Left ventricle myocardium inferior (tissue), 1 donor: ENCODE measurements around the gene RLF. TPM values are rescaled to one million over a fixed set of nuclear protein-coding genes. Genes with fewer than 3 reads are reported as not detected.
"Not testable (repeated sequence)": the region's sequence is repeated elsewhere in the genome, so short reads cannot be mapped to it uniquely, and the experiment has no call there.

Source experiments
- DNase-seq: peaks from one replicate; pipeline ENCODE4 v3.0.0-alpha.2; 2020
- H3K27ac ChIP-seq: fragments of 200-600 bp; replicated peaks from 2 replicates; pipeline ENCODE4 v1.8.0; 2021
- H3K27me3 ChIP-seq: fragments of 200-600 bp; 2 replicates; pipeline ENCODE4 v1.8.0; 2021; ENCODE audit warnings: low read depth
- H3K36me3 ChIP-seq: fragments of 200-600 bp; 2 replicates; pipeline ENCODE4 v1.8.0; 2021
- H3K4me1 ChIP-seq: fragments of 200-600 bp; 2 replicates; pipeline ENCODE4 v1.8.0; 2021
- H3K4me3 ChIP-seq: fragments of 200-600 bp; 2 replicates; pipeline ENCODE4 v1.8.0; 2021; ENCODE audit warnings: mild to moderate bottlenecking, moderate library complexity
- H3K9me3 ChIP-seq: fragments of 200-600 bp; replicated peaks from 2 replicates; pipeline ENCODE4 v1.8.0; 2021
- CTCF ChIP-seq: fragments of 200-600 bp; IDR thresholded peaks from 2 replicates; pipeline ENCODE4 v1.8.0; 2021; ENCODE audit warnings: antibody characterized with exemption, mild to moderate bottlenecking, borderline replicate concordance
- intact Hi-C: fragments of 100-400 bp; cut with micrococcal nuclease; formaldehyde crosslinking; loops from one replicate; pipeline ENCODE4 v1.11.0; 2022
- total RNA-seq: library from RNA; stranded (reverse); fragmentation: NEBNext Ultra II Directional; extraction: Animal tissue kit (Norgen Biotek cat#: 25700); gene quantifications from one replicate; pipeline ENCODE4 v1.2.1, GENCODE V29; 2021
- donor health status: DM: no; HTN: yes; CAD: no; lungs with severe emphysema.

Gene RLF
- total RNA-seq, 1 donor from 2014 or later, result 13.2 TPM

DNA sequence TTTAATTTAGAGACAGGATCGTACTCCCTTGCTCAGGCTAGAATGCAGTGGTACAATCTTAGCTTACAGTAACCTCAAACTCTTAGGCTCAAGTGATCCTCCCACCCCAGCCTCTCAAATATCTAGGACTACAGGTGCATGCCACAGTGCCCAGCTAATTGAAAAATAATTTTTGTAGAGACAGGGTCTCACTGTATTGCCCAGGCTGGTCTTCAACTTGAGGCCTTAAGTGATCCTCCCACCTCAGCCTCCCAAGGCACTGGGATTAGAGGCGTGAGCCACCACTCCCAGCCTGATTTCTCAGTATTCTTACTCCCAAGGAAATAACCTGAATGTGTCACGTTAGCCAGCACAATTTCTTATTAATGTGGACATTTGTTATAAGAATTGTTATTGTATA, 9.8 kb downstream of the RLF start:
- Histone ChIP-seq H3K4me1 (peaks cover 74% of the 10 kb centered on the region), H3K27me3 (no peaks in the 10 kb centered on the region), H3K9me3 (no peaks in the 10 kb centered on the region), H3K4me3 (no peak overlapping the region), H3K27ac (no peak overlapping the region), H3K36me3 (no peaks in the 10 kb centered on the region)
- intact Hi-C loops, result no loop called here
- no peak for TF ChIP-seq CTCF
- DNase-seq, result no peak

- Histone ChIP-seq H3K4me1 (peaks cover 55% of the 10 kb centered on the region), H3K36me3 (no peaks in the 10 kb centered on the region), H3K27me3 (no peaks in the 10 kb centered on the region), H3K4me3 (no peak overlapping the region), H3K9me3 (no peaks in the 10 kb centered on the region), H3K27ac (no peak overlapping the region)
- no peak for TF ChIP-seq CTCF
- intact Hi-C loops, result no loop called here
- DNase-seq, result no peak
Measured at GRCh38 chr1:40174788-40175187, 13.6 kb downstream of the RLF start.

- DNase-seq, H3K9me3 ChIP-seq, H3K27me3 ChIP-seq, H3K36me3 ChIP-seq, intact Hi-C loops, H3K27ac ChIP-seq, H3K4me3 ChIP-seq: not testable (repeated sequence)
- peaks cover 53% of the 10 kb centered on the region for H3K4me1 ChIP-seq
Measured at GRCh38 chr1:40176989-40177388, 15.8 kb downstream of the RLF start.

DNA sequence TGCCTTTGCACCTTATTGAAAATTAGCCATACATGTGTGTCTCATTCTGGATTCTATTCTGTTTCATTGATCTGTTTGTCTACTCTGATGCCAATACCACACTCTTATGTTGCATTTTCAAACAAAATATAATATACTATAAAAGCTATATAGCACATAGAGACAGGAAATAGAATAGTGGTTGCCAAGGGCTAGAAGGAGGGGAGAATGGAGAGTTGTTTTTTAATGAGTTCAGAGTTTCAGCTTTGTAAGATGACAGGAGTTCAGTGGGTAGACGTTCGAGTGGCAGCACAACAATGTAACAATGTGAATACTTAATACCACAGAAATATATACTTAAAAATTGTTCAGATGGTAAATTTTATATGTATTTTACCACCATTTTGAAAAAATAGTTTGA, 17.0 kb downstream of the RLF start:
- H3K4me3 ChIP-seq, result no peak overlapping the region
- no peaks in the 10 kb centered on the region for H3K36me3 ChIP-seq
- no peak for TF ChIP-seq CTCF
- DNase-seq, result no peak
- H3K4me1 ChIP-seq, result peaks cover 53% of the 10 kb centered on the region
- H3K27ac ChIP-seq, result no peak overlapping the region
- intact Hi-C loops, result no loop called here
- H3K9me3 ChIP-seq, result no peaks in the 10 kb centered on the region
- H3K27me3 ChIP-seq, result no peaks in the 10 kb centered on the region

DNA sequence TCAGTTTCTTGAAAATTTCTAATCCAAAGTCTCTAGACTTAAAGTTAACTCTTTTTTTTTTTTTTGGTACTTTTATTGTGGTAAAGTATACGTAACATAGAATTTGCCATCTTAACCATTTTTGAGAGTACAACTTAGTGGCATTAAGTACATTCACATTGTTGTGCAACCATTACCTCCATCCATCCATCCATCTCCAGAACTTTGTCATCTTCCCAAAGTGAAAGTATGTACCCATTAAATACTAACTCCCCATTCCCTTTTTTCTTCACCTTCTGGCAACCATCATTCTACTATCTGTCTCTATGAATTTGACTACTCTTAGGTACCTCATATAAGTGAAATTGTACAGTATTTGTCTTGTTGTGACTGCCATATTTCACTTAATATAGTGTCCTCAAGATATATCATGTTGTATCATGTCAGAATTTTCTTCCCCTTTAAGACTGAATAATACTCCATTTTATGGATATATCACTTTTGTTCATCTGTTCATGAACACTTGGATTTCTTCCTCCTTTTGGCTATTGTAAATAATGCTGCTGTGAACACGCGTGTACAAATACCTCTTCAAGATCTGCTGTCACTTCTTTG, 18.4 kb downstream of the RLF start:
- H3K4me3 ChIP-seq, result no peak overlapping the region
- H3K9me3 ChIP-seq, result no peaks in the 10 kb centered on the region
- intact Hi-C loops, result no loop called here
- no peak overlapping the region for H3K27ac ChIP-seq
- H3K27me3 ChIP-seq, result no peaks in the 10 kb centered on the region
- H3K36me3 ChIP-seq, result no peaks in the 10 kb centered on the region
- TF ChIP-seq CTCF, result no peak
- H3K4me1 ChIP-seq, result peaks cover 54% of the 10 kb centered on the region
- DNase-seq, result no peak

DNA sequence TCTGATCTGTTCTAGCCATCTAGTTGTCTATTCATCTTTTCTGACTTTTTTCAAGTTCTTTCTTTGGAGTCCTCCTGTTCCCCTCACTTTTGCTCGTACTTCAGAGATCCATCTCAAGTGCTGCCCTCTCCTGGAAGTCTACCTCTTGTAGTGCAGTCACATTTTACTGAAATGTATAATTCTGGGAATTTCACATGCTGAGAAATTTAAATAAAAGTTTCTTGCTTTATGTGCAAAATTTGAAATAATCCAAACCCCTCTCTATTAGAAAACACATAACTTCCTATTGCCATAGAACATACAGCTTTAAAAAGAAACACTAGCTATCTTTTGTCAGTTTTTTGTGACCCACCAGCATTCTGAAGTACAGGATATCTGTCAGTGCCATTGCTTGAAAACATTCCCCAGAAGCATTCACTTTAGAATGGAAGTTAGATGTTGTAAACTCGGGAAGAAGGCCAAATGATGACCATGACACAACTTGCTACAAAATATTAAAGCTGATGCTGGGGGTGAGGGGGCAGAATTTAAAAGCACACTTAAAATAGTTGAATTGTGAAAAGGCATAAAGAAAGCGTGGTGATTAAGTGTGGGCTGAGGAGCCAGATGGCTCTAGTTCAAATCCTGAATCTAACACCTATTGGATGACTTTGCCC, 22.0 kb downstream of the RLF start:
- no peak for DNase-seq
- Histone ChIP-seq H3K36me3 (no peaks in the 10 kb centered on the region), H3K27ac (no peak overlapping the region), H3K27me3 (no peaks in the 10 kb centered on the region), H3K4me1 (peaks cover 74% of the 10 kb centered on the region), H3K4me3 (no peak overlapping the region), H3K9me3 (no peaks in the 10 kb centered on the region)
- TF ChIP-seq CTCF, result peak; percentile 39
- intact Hi-C loops, result no loop called here
